Endometrial microvascular endothelial cells (primary cell): ENCODE data around the gene TYROBP. TPM values are rescaled to one million over a fixed set of nuclear protein-coding genes. Genes with fewer than 3 reads are reported as not detected.
"Not testable (repeated sequence)": the region's sequence is repeated elsewhere in the genome, so short reads cannot be mapped to it uniquely, and the experiment has no call there.

ENCODE experiments used
- in situ Hi-C: cut with HindIII; loops from 2 replicates; pipeline ENCODE4 v1.10.0; 2017; ENCODE audit warnings: low sequenced_read_pairs, low pct_unique_long_range_greater_than_20kb; ENCODE audit errors: inconsistent ontology term
- total RNA-seq: library from RNA; depleted of rRNA; stranded (reverse); fragments of >200 nt; gene quantifications from one replicate; pipeline ENCODE4 v1.2.3, GENCODE V29; 2015; ENCODE audit errors: inconsistent ontology term

The TYROBP gene
- total RNA-seq, 1 donor from 2014 or later: not detected

DNA sequence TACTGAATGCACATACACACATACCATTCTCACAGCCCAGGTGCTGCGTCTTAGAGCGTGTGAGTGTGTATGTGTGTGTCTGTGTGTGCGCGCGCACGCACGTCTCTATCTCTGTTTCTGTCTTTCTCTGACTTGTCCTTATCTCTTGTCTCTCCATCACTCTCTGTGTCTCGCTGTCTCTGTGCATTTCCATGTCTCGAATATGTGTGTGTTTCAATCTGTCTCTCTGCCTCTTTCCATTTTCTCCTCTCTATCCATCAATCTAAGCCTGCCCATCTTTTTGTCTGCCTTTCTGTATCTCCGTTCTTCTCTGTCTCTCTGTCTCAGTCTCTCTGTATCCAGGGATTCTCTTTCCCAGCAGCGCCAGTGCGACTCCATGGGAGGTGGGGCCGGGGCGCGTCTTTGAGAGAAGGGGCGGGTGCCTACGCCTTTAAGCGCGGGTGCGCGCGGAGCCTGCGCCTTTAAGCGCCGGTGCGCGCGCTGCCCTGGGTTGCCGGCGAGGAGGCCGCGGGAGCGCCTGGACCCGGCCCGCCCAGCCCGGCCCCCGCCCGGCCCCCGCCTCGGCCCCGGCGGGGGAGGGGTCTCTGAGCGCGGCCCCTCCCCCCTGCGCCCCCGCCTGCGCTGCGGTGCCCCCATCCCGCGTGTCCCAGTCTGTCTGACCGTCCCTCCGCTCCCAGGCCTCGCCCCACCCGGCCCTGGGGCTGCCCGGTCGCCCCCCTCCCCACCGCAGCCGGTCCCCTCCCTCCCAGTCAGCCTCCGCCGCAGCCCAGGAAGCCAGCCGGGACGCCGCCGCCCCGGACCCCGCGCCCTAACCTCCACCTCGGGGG, 28.0 kb upstream of the TYROBP start, which contains the start of gene LRFN3:
Gene LRFN3 (plus strand): TSS at position 464 of the 827 bp plus-strand sequence. CDS start 3,052 bp downstream, outside the sequence.
- in situ Hi-C loops: no loop called here

GRCh38 chr19:35932291-35932936, 24.3 kb upstream of the TYROBP start:
- in situ Hi-C loops: no loop called here

DNA sequence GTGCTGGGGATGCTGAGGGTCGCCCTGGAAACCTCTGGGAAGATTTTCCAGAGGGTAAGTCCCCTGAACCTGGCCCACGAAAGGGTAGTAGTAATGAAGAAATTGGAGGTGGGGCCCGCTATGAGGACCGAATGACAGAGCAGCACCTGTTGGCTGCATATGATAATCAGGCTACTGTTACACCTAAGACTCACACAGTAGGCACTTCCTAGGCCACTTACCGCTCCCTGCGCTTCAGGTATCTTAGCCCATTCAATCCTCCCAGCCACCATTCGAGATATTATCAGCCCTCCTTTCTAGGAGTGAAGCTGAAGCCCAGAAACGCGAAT, 23.7 kb upstream of the TYROBP start:
- in situ Hi-C loops: no loop called here

- in situ Hi-C loops: no loop called here
Measured at GRCh38 chr19:35931161-35931873, 23.2 kb upstream of the TYROBP start.

GRCh38 chr19:35929876-35930275, 21.8 kb upstream of the TYROBP start:
- in situ Hi-C loops: no loop called here

DNA sequence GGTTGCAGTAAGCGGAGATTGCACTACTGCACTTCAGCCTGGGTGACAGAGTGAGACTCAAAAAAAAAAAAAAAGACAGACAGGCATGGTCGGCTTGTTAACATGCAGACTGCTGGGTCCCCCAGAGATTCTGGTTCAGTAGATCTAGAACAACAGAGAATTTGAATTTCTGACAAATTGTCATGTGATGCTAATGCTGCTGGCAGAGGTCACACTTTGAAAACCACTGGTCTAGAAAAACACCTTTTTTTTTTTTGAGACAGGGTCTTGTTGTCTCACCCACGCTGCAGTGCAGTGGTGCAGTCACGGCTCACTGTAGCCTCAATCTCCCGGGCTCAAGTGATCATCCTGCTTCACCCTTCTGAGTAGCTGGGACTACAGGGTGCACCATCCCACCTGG, 20.4 kb upstream of the TYROBP start:
- in situ Hi-C loops: no loop called here

GRCh38 chr19:35925501-35925900, 17.4 kb upstream of the TYROBP start:
- in situ Hi-C loops: no loop called here

DNA sequence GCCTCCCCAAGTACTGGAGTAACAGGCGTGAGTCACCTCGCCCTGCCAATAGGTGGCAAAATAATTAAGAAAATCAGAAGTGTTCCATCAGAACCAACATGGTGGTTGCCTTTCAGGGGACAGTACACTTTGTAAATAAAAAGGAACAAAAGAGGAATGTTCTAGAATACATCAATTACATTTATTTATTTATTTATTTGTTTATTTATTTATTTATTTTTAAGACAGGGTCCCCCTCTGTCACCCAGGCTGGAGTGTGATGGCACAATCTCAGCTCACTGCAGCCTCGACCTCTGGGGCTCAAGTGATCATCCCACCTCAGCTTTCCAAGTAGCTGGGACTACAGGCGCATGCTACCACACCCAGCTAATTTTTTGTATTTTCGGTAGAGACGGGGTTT, 12.9 kb upstream of the TYROBP start:
- in situ Hi-C loops: no loop called here

DNA sequence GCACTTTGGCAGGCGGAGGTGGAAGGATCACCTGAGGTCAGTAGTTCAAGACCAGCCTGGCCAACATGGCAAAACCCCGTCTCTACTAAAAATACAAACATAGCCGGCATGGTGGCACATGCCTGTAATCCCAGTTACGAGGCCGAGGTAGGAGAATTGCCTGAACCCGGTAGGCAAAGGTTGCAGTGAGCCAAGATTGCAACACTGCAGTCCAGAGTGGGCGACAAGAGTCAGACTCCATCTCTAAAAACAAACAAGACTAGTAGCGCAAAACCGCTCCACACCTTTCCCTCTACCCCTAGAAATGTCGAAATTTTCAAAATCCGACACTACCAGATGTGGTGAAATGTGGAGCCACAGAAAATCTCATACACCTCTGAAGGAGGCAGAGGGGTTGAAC, 11.2 kb upstream of the TYROBP start:
- in situ Hi-C loops: no loop called here

DNA sequence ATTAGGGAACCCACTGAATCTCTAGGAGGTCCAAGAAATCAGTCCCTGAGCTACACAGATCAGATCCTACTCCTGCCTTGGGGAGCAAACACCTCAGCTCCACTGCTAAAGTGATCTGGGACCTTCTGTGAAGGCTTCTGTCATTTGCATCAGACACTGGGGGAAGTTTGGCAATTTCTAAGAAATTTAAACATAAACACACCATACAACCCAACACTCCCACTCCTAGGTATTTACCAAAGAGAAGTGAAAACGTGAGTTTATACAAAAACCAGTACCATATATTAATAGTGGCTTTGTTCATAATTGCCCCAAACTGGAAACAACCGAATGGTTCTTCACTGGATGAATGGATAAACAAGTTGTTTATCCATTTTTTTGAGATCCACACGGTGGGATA, 7.3 kb upstream of the TYROBP start:
- in situ Hi-C loops: no loop called here

- in situ Hi-C loops: no loop called here
Measured at GRCh38 chr19:35913589-35913988, 5.5 kb upstream of the TYROBP start.

- in situ Hi-C loops: no loop called here
Measured at GRCh38 chr19:35911790-35912189, 3.7 kb upstream of the TYROBP start.

- in situ Hi-C loops: no loop called here
Measured at GRCh38 chr19:35911173-35911572, 3.1 kb upstream of the TYROBP start.

DNA sequence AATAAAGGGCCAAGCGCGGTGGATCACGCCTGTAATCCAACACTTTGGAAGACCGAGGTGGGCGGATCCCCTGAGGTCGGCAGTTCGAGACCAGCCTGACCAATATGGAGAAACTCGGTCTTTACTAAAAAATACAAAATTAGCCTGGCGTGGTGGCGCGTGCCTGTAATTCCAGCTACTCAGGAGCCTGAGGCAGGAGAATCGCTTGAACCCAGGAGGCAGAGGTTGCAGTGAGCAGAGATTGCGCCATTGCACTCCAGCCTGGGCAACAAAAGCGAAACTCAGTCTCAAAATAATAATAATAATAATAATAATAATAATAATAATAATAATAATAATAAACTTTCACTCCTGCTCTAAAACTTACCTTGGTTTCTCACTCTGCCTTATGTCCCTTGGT, 2.3 kb upstream of the TYROBP start:
- in situ Hi-C loops: not testable (repeated sequence)

DNA sequence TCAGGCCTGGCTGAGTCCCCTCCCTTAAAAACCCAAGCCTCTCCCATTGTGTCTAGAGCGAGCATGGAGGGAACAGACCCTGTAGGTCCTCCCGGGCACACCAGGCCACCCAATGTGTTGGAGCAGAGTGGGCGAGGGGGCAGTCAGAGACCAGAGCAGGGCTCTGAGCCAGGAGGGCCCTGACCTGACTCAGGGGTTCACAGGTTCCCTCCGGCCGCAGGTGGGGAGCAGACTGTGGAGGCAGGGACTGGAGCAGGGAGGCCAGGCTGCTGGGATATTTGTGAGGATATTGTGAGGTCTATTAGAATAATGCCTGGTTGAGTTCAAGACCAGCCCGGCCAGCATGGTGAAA, 1.6 kb upstream of the TYROBP start:
- in situ Hi-C loops: no loop called here

DNA sequence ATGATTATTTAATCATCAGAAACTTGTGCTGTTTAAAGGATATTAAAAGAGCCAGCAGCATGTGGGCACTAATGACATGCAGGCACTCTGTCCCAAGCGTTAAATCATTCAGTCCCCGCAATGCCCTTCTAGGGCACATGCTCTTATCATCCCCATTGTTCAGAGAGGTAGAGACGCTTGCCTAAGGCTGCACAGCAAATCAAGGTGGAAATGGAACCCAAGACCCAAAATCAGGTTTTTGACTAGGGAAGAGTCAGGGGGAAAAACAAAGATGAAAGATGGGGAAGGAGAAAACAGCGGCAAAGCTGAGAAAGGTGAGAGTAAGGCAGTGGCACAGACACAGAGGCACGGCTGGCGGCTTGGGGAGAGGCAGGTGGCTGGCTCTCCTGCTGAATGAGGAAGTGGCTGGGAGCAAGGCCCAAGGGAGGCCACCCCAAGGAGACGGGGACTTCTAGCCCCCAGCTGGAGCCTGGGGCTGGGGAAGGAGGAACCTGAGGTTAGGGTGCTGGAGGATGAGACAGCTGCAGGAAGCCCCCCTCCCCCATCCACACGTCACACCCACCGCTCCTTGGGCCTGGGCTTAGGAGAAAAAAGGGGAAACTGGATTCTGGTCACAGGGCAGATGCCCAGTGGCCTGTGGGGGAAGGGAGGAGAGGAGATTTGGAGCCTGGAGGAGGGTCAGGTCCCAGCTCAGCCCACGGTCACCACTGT, 1.0 kb upstream of the TYROBP start:
- in situ Hi-C loops: no loop called here

- in situ Hi-C loops: no loop called here
Measured at GRCh38 chr19:35907377-35907745, 734 bp downstream of the TYROBP start.

GRCh38 chr19:35905178-35905727, 2.8 kb downstream of the TYROBP start:
- in situ Hi-C loops: no loop called here
